Stimulated activated CD8-positive, alpha-beta memory T cell treated with anti-CD3 and anti-CD28 coated beads, Interleukin-4, amount 100 ng/mL, for 24 hours (primary cell): ENCODE measurements around the gene RAP1GAP2.
"Not testable (repeated sequence)": the region's sequence is repeated elsewhere in the genome, so short reads cannot be mapped to it uniquely, and the experiment has no call there.

Experiments
- DNase-seq: peaks from one replicate; pipeline ENCODE4 v3.0.0-alpha.2; 2020; ENCODE audit warnings: low read depth

The RAP1GAP2 gene

GRCh38 chr17:2796164-2797125 lies at the start of gene RAP1GAP2:
RAP1GAP2 (plus strand) TSS chr17:2796438; CDS start chr17:2796528, 90 bp downstream.
- DNase-seq, result peak; percentile 40

- DNase-seq, result no peak
These were observed 47.0 kb upstream of the RAP1GAP2 start, which contains the start of gene CCDC92B for GRCh38 chr17:2749058-2749783. CCDC92B (minus strand) TSS chr17:2749652; CDS start chr17:2735145, 14,507 bp downstream.

GRCh38 chr17:2749784-2750181 lies 46.5 kb upstream of the RAP1GAP2 start:
- DNase-seq, result peak; percentile 63

- no peak for DNase-seq
These were observed 45.5 kb upstream of the RAP1GAP2 start for GRCh38 chr17:2750721-2751120.

- DNase-seq, result no peak
These were observed 44.7 kb upstream of the RAP1GAP2 start for GRCh38 chr17:2751491-2751890.

GRCh38 chr17:2755891-2756724 lies 40.1 kb upstream of the RAP1GAP2 start:
- no peak for DNase-seq

- DNase-seq, result no peak
These were observed 37.4 kb upstream of the RAP1GAP2 start for GRCh38 chr17:2758870-2759269.

- no peak for DNase-seq
These were observed 26.1 kb upstream of the RAP1GAP2 start for GRCh38 chr17:2770129-2770528.

GRCh38 chr17:2775206-2775605 lies 21.0 kb upstream of the RAP1GAP2 start:
- no peak for DNase-seq

GRCh38 chr17:2776589-2777241 lies 19.5 kb upstream of the RAP1GAP2 start:
- no peak for DNase-seq

- no peak for DNase-seq
These were observed 18.9 kb upstream of the RAP1GAP2 start for GRCh38 chr17:2777242-2777867.

GRCh38 chr17:2778489-2778888 lies 17.7 kb upstream of the RAP1GAP2 start:
- no peak for DNase-seq

GRCh38 chr17:2779545-2779944 lies 16.7 kb upstream of the RAP1GAP2 start:
- DNase-seq, result no peak

- DNase-seq, result no peak
These were observed 16.0 kb upstream of the RAP1GAP2 start for GRCh38 chr17:2780256-2780655.

- no peak for DNase-seq
These were observed 15.2 kb upstream of the RAP1GAP2 start for GRCh38 chr17:2780931-2781454.

- not testable (repeated sequence) for DNase-seq
These were observed 14.6 kb upstream of the RAP1GAP2 start for GRCh38 chr17:2781598-2781997.

GRCh38 chr17:2782055-2782454 lies 14.2 kb upstream of the RAP1GAP2 start:
- no peak for DNase-seq

- no peak for DNase-seq
These were observed 12.8 kb upstream of the RAP1GAP2 start for GRCh38 chr17:2783310-2784030.

GRCh38 chr17:2784864-2785263 lies 11.4 kb upstream of the RAP1GAP2 start:
- DNase-seq, result no peak

- not testable (repeated sequence) for DNase-seq
These were observed 10.9 kb upstream of the RAP1GAP2 start for GRCh38 chr17:2785376-2785775.
